Body of pancreas (tissue), 4 donors: Measurements from ENCODE around the gene CYTH1. TPM values are rescaled to one million over a fixed set of nuclear protein-coding genes. Genes with fewer than 3 reads are reported as not detected.

Experiments used
- ATAC-seq: fragments of 150-250 bp; one replicate; pipeline ENCODE4 v1.9.1; 2016
- DNase-seq, 4 donors: peaks; one replicate each; pipeline ENCODE4 v3.0.0-alpha.2; 2019
- H3K27ac ChIP-seq, 4 donors: fragments of 200-600 bp; sonication (generic); 1 replicate in 3 of 4; 2 replicates in 1 of 4; pipeline versions ENCODE4 v1.5.1 to v1.6.1; 2016 to 2019; ENCODE audit warnings: mild to moderate bottlenecking in 1 of 4, mixed read lengths in 1 of 4, moderate library complexity in 1 of 4
- H3K27me3 ChIP-seq, 2 donors: fragments of 200-600 bp; sonication (generic); one replicate each; pipeline ENCODE4 v1.6.0; 2016; ENCODE audit warnings: mild to moderate bottlenecking in 1 of 2
- H3K36me3 ChIP-seq, 2 donors: fragments of 200-600 bp; sonication (generic); replicated peaks in 1 of 2; 2 replicates each; pipeline ENCODE4 v1.5.1; 2016; ENCODE audit warnings: low read depth in 2 of 2; ENCODE audit not compliant: insufficient read depth in 1 of 2
- H3K4me1 ChIP-seq: fragments of 200-600 bp; sonication (generic); one replicate; pipeline ENCODE4 v1.6.0; 2016
- H3K4me3 ChIP-seq, 2 donors: fragments of 200-600 bp; sonication (generic); 1 replicate in 1 of 2; 2 replicates in 1 of 2; pipeline ENCODE4 v1.5.1; 2016 to 2019
- H3K9me3 ChIP-seq, 3 donors: fragments of 200-600 bp; sonication (generic); 1 replicate in 2 of 3; 2 replicates in 1 of 3; pipeline ENCODE4 v1.5.1; 2016
- CTCF ChIP-seq, 7 experiments: fragments of 450-650 bp in 4 of 7; fragments of 200-600 bp in 3 of 7; sonication (generic) in 3 of 7; IDR thresholded peaks; one replicate each; pipeline ENCODE4 v1.5.1; 2016 to 2019; ENCODE audit warnings: antibody characterized with exemption in 7 of 7
- POLR2A ChIP-seq, 3 donors: fragments of 450-650 bp; IDR thresholded peaks; one replicate each; pipeline ENCODE4 v1.6.1; 2016; ENCODE audit warnings: antibody characterized with exemption in 3 of 3, mild to moderate bottlenecking in 2 of 3
- WGBS, 2 donors: methylation state at CpG; one replicate each; pipeline ENCODE4 v1.1.5; 2017; 5-methylcytosine and 5-hydroxymethylcytosine counted together
- intact Hi-C: fragments of 100-400 bp; cut with DNase I; formaldehyde crosslinking; loops from one replicate; pipeline ENCODE4 v1.15.1; 2023
- total RNA-seq, 2 donors: library from RNA; depleted of rRNA; stranded (reverse); fragments of >200 nt; gene quantifications; one replicate each; pipeline ENCODE4 v1.1.0, GENCODE V29; 2016

CYTH1 gene
- total RNA-seq, 2 donors from 2014 or later, result 32.2 to 60.6 TPM

GRCh38 chr17:78715000-78715771 is 66.9 kb downstream of the CYTH1 start:
- no peak for DNase-seq
- 81 to 82% methylated on average over 14 of the region's 14 CpGs for WGBS, 2 donors
- intact Hi-C loops, result no loop called here
- Histone ChIP-seq H3K4me1 (peaks cover 38% of the 10 kb centered on the region), H3K27ac (peak overlapping the region in 1 of 4 donors; percentile 6), H3K4me3 (no peak overlapping the region), H3K36me3 (no peaks in the 10 kb centered on the region), H3K9me3 (no peaks in the 10 kb centered on the region), H3K27me3 (no peaks in the 10 kb centered on the region)
- ATAC-seq, result no peak
- TF ChIP-seq CTCF (IDR thresholded peaks at IDR 0.05) (no peak), POLR2A (IDR thresholded peaks at IDR 0.05) (no peak)

- H3K4me1 ChIP-seq, result peaks cover 38% of the 10 kb centered on the region
- intact Hi-C loops, result no loop called here
- ATAC-seq (no peak), DNase-seq (no peak)
- H3K27ac ChIP-seq, result no peak overlapping the region
- no peaks in the 10 kb centered on the region for H3K36me3 ChIP-seq
- TF ChIP-seq CTCF (IDR thresholded peaks at IDR 0.05), result no peak
- TF ChIP-seq POLR2A (IDR thresholded peaks at IDR 0.05), result no peak
- H3K9me3 ChIP-seq, result no peaks in the 10 kb centered on the region
- no peaks in the 10 kb centered on the region for H3K27me3 ChIP-seq
- no peak overlapping the region for H3K4me3 ChIP-seq
- WGBS, 2 donors, result 95% methylated on average over 4 of the region's 4 CpGs
Observed at GRCh38 chr17:78714534-78714933, 67.5 kb downstream of the CYTH1 start.

GRCh38 chr17:78712043-78712442 is 70.0 kb downstream of the CYTH1 start:
- Histone ChIP-seq H3K36me3 (no peaks in the 10 kb centered on the region), H3K9me3 (no peaks in the 10 kb centered on the region), H3K4me3 (no peak overlapping the region), H3K27me3 (no peaks in the 10 kb centered on the region), H3K4me1 (peaks cover 30% of the 10 kb centered on the region), H3K27ac (no peak overlapping the region)
- DNase-seq, result no peak
- WGBS, 2 donors, result 88 to 97% methylated on average over 2 of the region's 2 CpGs
- intact Hi-C loops, result no loop called here
- ATAC-seq, result no peak
- no peak for TF ChIP-seq POLR2A (IDR thresholded peaks at IDR 0.05)
- TF ChIP-seq CTCF (IDR thresholded peaks at IDR 0.05), result no peak

- H3K27me3 ChIP-seq, result no peaks in the 10 kb centered on the region
- TF ChIP-seq POLR2A (IDR thresholded peaks at IDR 0.05), result no peak
- TF ChIP-seq CTCF (IDR thresholded peaks at IDR 0.05), result no peak
- no peaks in the 10 kb centered on the region for H3K9me3 ChIP-seq
- 89 to 97% methylated on average over 4 of the region's 4 CpGs for WGBS, 2 donors
- DNase-seq (no peak), ATAC-seq (no peak)
- H3K36me3 ChIP-seq, result no peaks in the 10 kb centered on the region
- H3K27ac ChIP-seq, result no peak overlapping the region
- intact Hi-C loops, result no loop called here
- no peak overlapping the region for H3K4me3 ChIP-seq
- peaks cover 15% of the 10 kb centered on the region for H3K4me1 ChIP-seq
Observed at GRCh38 chr17:78710607-78711006, 71.5 kb downstream of the CYTH1 start.

GRCh38 chr17:78709751-78710181 is 72.3 kb downstream of the CYTH1 start:
- WGBS, 2 donors, result 68 to 76% methylated on average over 4 of the region's 4 CpGs
- Histone ChIP-seq H3K9me3 (no peaks in the 10 kb centered on the region), H3K27ac (no peak overlapping the region), H3K27me3 (no peaks in the 10 kb centered on the region), H3K4me1 (peaks cover 8% of the 10 kb centered on the region), H3K4me3 (no peak overlapping the region), H3K36me3 (peaks cover 0 to 4% of the 10 kb centered on the region in 2 donors)
- no peak for ATAC-seq
- TF ChIP-seq CTCF (IDR thresholded peaks at IDR 0.05), result no peak
- TF ChIP-seq POLR2A (IDR thresholded peaks at IDR 0.05), result no peak
- DNase-seq, result no peak
- intact Hi-C loops, result no loop called here
